ENCODE data around the gene IBA57.

The IBA57 gene

GRCh38 chr1:228205526-228206436 lies 40.2 kb downstream of the IBA57 start:
- no peak overlapping the region for H3K27ac ChIP-seq
- TF ChIP-seq ZFX (IDR thresholded peaks at IDR 0.05; ENCODE audit: borderline replicate concordance): no peak
- TF ChIP-seq, protein P1, sequence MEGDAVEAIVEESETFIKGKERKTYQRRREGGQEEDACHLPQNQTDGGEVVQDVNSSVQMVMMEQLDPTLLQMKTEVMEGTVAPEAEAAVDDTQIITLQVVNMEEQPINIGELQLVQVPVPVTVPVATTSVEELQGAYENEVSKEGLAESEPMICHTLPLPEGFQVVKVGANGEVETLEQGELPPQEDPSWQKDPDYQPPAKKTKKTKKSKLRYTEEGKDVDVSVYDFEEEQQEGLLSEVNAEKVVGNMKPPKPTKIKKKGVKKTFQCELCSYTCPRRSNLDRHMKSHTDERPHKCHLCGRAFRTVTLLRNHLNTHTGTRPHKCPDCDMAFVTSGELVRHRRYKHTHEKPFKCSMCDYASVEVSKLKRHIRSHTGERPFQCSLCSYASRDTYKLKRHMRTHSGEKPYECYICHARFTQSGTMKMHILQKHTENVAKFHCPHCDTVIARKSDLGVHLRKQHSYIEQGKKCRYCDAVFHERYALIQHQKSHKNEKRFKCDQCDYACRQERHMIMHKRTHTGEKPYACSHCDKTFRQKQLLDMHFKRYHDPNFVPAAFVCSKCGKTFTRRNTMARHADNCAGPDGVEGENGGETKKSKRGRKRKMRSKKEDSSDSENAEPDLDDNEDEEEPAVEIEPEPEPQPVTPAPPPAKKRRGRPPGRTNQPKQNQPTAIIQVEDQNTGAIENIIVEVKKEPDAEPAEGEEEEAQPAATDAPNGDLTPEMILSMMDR (IDR thresholded peaks at IDR 0.05): no peak

DNA sequence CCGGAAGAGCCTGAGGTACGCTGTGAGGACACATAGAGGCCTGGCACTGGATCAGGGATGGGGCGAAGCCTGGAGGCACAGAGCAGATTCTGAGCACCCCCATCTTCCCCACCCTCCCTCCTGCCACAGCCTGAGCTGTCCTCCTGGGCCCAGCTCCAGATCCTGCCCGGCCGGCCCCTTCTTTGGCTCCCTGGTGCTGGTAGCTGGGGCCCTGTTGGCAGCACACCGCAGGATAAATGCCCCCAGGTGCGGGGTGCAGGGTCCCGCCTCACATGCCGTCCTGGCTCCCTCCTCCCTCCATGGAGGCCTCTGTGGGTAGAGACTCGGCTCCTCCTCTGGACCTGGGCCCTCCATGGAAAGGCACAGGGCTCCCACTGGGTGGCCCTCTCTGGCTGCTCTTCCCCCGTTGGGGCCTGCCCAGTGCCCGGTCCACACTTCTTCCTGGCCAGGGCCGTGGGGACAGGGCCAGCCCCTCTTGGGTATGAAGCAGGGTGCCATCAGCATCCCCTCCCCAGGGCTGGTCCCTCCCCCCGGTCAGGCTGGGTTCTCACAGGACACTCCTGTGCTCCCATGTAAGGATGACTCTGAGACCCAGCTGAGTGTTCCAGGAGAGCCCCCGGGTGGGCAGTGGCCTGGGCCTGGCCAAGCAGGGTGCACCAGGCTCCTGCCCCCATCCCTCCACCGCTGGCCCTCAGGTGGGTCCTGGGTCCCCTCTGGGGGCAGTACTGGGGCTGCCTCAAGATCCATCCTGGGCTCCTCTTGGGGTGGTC lies 41.2 kb downstream of the IBA57 start:
- TF ChIP-seq ZFX (IDR thresholded peaks at IDR 0.05; ENCODE audit: borderline replicate concordance): no peak
- TF ChIP-seq, protein P1 (IDR thresholded peaks at IDR 0.05): no peak

DNA sequence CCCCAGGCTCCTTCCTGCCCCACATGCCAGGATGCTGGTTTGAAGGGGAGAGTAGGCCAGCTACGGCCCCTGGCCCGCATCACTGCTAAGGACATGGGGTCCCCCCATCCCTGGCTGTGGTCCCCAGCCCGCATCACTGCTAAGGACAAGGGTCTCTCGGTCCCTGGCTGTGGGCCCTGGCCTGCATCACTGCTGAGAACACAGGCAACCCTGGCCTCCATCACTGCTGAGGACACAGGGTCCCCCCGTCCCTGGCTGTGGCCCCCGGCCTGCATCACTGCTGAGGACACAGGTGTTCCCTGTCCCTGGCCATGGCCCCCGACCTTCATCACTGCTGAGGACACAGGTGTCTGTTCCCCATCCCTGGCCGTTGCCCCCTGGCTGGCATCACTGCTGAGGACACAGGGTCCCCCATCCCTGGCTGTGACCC lies 41.8 kb downstream of the IBA57 start:
- no peak overlapping the region for H3K27ac ChIP-seq
- TF ChIP-seq, protein P1 (IDR thresholded peaks at IDR 0.05): no peak
- no peak for TF ChIP-seq ZFX (IDR thresholded peaks at IDR 0.05; ENCODE audit: borderline replicate concordance)

More for the DNA sequence above, 41.2 kb downstream of the IBA57 start:
- H3K27ac ChIP-seq: no peak overlapping the region

- no peak within 1 kb of the TSS for H3K27ac ChIP-seq
- TF ChIP-seq, protein P1 (IDR thresholded peaks at IDR 0.05): no peak
- no peak for TF ChIP-seq ZFX (IDR thresholded peaks at IDR 0.05; ENCODE audit: borderline replicate concordance)
Observed at GRCh38 chr1:228207851-228208821, 42.5 kb downstream of the IBA57 start, which contains the start of gene OBSCN. TSS of gene OBSCN (plus strand) at chr1:228208044. CDS start at chr1:228211784, 3,740 bp downstream.

DNA sequence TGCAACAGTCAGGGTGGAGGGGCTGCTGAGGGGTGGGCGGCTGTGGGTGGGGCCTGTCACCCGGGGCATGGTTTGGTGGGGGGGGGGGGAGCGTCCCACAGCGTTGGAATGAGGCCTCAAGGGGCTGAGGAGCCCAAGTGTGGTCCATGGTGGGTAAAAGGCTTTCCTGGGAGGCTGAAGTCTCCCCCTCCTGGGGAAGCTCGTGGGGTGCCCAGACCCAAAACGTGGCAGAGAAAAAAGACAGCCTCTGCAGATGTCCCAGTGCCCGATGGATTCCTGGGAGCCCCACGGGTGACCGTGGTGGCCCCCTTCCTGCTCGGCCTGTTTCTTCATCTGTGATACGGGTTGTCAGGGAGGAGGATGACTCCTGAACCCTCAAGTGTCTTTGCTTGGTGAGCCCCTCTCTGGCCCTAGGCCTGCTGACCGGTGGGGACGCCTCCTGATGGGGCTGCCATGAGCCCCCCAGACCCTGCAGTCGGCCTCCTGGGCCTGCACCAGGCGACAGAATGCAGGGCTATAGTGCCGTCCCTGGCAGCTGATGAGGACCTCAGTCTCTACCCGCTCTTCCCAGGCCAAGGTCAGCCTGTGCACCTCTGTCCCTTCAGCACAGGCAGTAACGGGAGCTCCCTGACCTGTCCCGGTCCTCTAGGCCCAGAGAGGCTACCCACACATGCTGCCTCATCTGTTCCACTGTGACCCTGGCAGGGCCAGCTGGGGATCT lies 43.4 kb downstream of the IBA57 start:
- no peak overlapping the region for H3K27ac ChIP-seq
- TF ChIP-seq ZFX (IDR thresholded peaks at IDR 0.05; ENCODE audit: borderline replicate concordance): no peak
- TF ChIP-seq, protein P1 (IDR thresholded peaks at IDR 0.05): no peak

- no peak for TF ChIP-seq ZFX (IDR thresholded peaks at IDR 0.05; ENCODE audit: borderline replicate concordance)
- TF ChIP-seq, protein P1 (IDR thresholded peaks at IDR 0.05): no peak
Observed at GRCh38 chr1:228209657-228210056, 44.1 kb downstream of the IBA57 start.

More at GRCh38 chr1:228209657-228210056, 44.1 kb downstream of the IBA57 start:
- H3K27ac ChIP-seq: no peak overlapping the region

All from 22Rv1 (cell line).